ENCODE measurements around the gene ARIH1. TPM values are rescaled to one million over a fixed set of nuclear protein-coding genes. Genes with fewer than 3 reads are reported as not detected.

ARIH1 gene
- total RNA-seq, 1 experiment from 2014 or later: 192 TPM

DNA sequence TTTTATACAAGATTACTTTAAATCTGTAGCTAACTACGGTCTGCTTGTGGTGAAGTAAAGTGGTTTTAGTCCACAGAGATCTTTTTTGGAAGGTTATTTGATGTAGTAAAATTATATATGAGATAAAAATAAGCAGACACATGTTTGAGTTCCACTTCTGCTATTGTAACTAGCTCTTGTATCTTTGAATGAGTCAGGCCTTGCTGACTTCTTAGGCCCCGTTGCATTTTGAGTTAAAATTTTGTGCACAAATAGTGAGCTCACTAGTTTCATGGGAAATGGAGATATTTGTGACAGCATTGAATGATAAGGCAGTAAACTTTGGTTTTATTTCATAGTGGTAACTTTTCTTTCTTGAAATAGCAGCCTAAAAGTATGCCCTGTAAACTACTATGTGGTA is 42.6 kb downstream of the ARIH1 start:
- DNase-seq (ENCODE audit: low read depth, low spot score) (no peak), ATAC-seq (no peak)
- in situ Hi-C loops (cut with HindIII; ENCODE audit: low pct_unique_long_range_greater_than_20kb, low sequenced_read_pairs) (no loop called here), intact Hi-C loops (cut with micrococcal nuclease; ENCODE audit: unreplicated experiment) (no loop called here)
- no peak for TF ChIP-seq CTCF (IDR thresholded peaks at IDR 0.05)
- no peak for TF ChIP-seq REST (IDR thresholded peaks at IDR 0.05; ENCODE audit: insufficient read depth in 1 of 2, low read depth in 2 of 2, low read length in 1 of 2)
- no peak for TF ChIP-seq TCF7L2 (IDR thresholded peaks at IDR 0.05; ENCODE audit: low read depth, low read length)
- no peak for TF ChIP-seq SIN3A (IDR thresholded peaks at IDR 0.05; ENCODE audit: borderline replicate concordance, insufficient read depth, low read depth, low read length)
- TF ChIP-seq POLR2AphosphoS5 (IDR thresholded peaks at IDR 0.05; ENCODE audit: low read depth, low read length): no peak
- no peaks in the 10 kb centered on the region for H3K9me3 ChIP-seq (ENCODE audit: control insufficient read depth, insufficient read depth, low read depth, low read length)
- H3K27me3 ChIP-seq (ENCODE audit: control insufficient read depth, insufficient read depth, low read length): no peaks in the 10 kb centered on the region
- no peak overlapping the region for H3K4me3 ChIP-seq (ENCODE audit: low read depth in 2 of 2, low read length in 2 of 2)
- ChIA-PET POLR2A (no interaction called here), CTCF (no interaction called here)
- H3K36me3 ChIP-seq (ENCODE audit: control insufficient read depth, insufficient read depth, low read length): no peaks in the 10 kb centered on the region
- no TSS peak for BruUV-seq (replicated peaks)
- H3K27ac ChIP-seq (ENCODE audit: low read length): no peak overlapping the region
- H3K4me1 ChIP-seq (ENCODE audit: control insufficient read depth, insufficient read depth, low read length): peaks cover 3% of the 10 kb centered on the region; the same call in 1 of the 2 replicates

- TF ChIP-seq CTCF (IDR thresholded peaks at IDR 0.05): no peak
- Histone ChIP-seq H3K36me3 (ENCODE audit: control insufficient read depth, insufficient read depth, low read length) (no peaks in the 10 kb centered on the region; the same call in 1 of the 2 replicates), H3K9me3 (ENCODE audit: control insufficient read depth, insufficient read depth, low read depth, low read length) (no peaks in the 10 kb centered on the region), H3K27me3 (ENCODE audit: control insufficient read depth, insufficient read depth, low read length) (no peaks in the 10 kb centered on the region), H3K27ac (ENCODE audit: low read length) (no peak overlapping the region), H3K4me3 (ENCODE audit: low read depth in 2 of 2, low read length in 2 of 2) (no peak overlapping the region), H3K4me1 (ENCODE audit: control insufficient read depth, insufficient read depth, low read length) (no peaks in the 10 kb centered on the region)
- ChIA-PET CTCF (no interaction called here), POLR2A (no interaction called here)
- in situ Hi-C loops (cut with HindIII; ENCODE audit: low pct_unique_long_range_greater_than_20kb, low sequenced_read_pairs) (no loop called here), intact Hi-C loops (cut with micrococcal nuclease; ENCODE audit: unreplicated experiment) (no loop called here)
- ATAC-seq: no peak
- no peak for DNase-seq (ENCODE audit: low read depth, low spot score)
- no TSS peak for BruUV-seq (replicated peaks)
Observed at GRCh38 chr15:72521682-72522081, 47.6 kb downstream of the ARIH1 start.

All from Panc1 (cell line).